ENCODE measurements around the gene ANO10. TPM values are rescaled to one million over a fixed set of nuclear protein-coding genes. Genes with fewer than 3 reads are reported as not detected.
"Not testable (repeated sequence)": the region's sequence is repeated elsewhere in the genome, so short reads cannot be mapped to it uniquely, and the experiment has no call there.

The ANO10 gene
- total RNA-seq, 1 experiment from 2014 or later: 23.7 TPM

- TF ChIP-seq EZH2 (IDR thresholded peaks at IDR 0.05; ENCODE audit: low read length, unreplicated experiment) (no peak), EZH2phosphoT487 (IDR thresholded peaks at IDR 0.05; ENCODE audit: borderline replicate concordance, low read length) (no peak)
- TF ChIP-seq, protein P1, sequence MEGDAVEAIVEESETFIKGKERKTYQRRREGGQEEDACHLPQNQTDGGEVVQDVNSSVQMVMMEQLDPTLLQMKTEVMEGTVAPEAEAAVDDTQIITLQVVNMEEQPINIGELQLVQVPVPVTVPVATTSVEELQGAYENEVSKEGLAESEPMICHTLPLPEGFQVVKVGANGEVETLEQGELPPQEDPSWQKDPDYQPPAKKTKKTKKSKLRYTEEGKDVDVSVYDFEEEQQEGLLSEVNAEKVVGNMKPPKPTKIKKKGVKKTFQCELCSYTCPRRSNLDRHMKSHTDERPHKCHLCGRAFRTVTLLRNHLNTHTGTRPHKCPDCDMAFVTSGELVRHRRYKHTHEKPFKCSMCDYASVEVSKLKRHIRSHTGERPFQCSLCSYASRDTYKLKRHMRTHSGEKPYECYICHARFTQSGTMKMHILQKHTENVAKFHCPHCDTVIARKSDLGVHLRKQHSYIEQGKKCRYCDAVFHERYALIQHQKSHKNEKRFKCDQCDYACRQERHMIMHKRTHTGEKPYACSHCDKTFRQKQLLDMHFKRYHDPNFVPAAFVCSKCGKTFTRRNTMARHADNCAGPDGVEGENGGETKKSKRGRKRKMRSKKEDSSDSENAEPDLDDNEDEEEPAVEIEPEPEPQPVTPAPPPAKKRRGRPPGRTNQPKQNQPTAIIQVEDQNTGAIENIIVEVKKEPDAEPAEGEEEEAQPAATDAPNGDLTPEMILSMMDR (conservative IDR thresholded peaks at IDR 0.05; ENCODE audit: low read depth, low read length): no peak
- BruUV-seq (replicated peaks): no TSS peak
- H3K9me3 ChIP-seq (ENCODE audit: low read length): no peaks in the 10 kb centered on the region
- no peak for ATAC-seq
- H3K9ac ChIP-seq (ENCODE audit: low read length): no peak overlapping the region
- H2AFZ ChIP-seq (ENCODE audit: low read length): no peak overlapping the region
- no peak for DNase-seq
- intact Hi-C loops (cut with micrococcal nuclease): no loop called here
- no peaks in the 10 kb centered on the region for H3K4me1 ChIP-seq (ENCODE audit: insufficient read depth, low read length)
- no peaks in the 10 kb centered on the region for H3K79me2 ChIP-seq (ENCODE audit: low read length)
- POLR2A ChIA-PET (ENCODE audit: unreplicated experiment): no interaction called here
- no peak overlapping the region for H3K27ac ChIP-seq (ENCODE audit: low read length)
- no peaks in the 10 kb centered on the region for H3K36me3 ChIP-seq (ENCODE audit: low read depth, low read length)
- H3K9me2 ChIP-seq (replicated peaks; ENCODE audit: low read length): no peaks in the 10 kb centered on the region
- H3F3A ChIP-seq (ENCODE audit: low read length, unreplicated experiment): no peaks in the 10 kb centered on the region
- H3K27me3 ChIP-seq (ENCODE audit: low read length): no peaks in the 10 kb centered on the region
- no peak overlapping the region for H3K4me3 ChIP-seq (ENCODE audit: low read length)
- H4K20me1 ChIP-seq (ENCODE audit: low read length): no peaks in the 10 kb centered on the region
- CTCF ChIA-PET: no interaction called here
- no peak overlapping the region for H3K4me2 ChIP-seq (ENCODE audit: low read length)
Observed at GRCh38 chr3:43485931-43486330, 135.9 kb downstream of the ANO10 start.

DNA sequence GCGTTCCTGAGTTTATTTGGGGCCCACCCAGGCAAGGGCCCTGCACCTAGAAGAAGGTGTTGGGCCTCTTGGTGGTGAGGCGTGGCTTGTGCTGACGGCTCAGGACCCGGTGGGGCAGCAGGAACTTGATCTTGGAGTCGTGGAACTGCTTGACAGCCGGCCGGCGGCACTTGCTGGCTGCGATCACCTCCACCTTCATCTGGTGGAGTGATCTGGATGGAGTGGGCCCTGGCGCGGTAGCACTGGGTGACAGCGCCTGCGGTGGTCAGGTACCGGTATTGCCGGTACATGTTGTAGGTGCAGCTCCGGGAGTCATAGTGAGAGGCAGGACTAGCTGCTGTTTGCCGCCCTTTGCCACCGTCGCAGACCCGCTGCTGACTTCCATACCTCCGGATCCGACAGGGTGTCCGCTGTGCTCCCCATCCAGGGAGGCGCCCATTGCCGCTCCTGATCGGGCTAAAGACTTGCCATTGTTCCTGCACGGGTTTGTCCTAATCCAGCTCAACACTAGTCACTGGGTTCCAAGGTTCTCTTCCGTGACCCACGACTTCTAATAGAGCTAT lies 136.8 kb downstream of the ANO10 start:
- ATAC-seq (no peak), DNase-seq (no peak)
- H3K9ac ChIP-seq (ENCODE audit: low read length): no peak overlapping the region
- H3K9me2 ChIP-seq (replicated peaks; ENCODE audit: low read length): no peaks in the 10 kb centered on the region
- H3K27ac ChIP-seq (ENCODE audit: low read length): no peak overlapping the region
- no peaks in the 10 kb centered on the region for H3K4me1 ChIP-seq (ENCODE audit: insufficient read depth, low read length)
- no peaks in the 10 kb centered on the region for H3F3A ChIP-seq (ENCODE audit: low read length, unreplicated experiment)
- ChIA-PET CTCF (no interaction called here), POLR2A (ENCODE audit: unreplicated experiment) (no interaction called here)
- no peaks in the 10 kb centered on the region for H3K79me2 ChIP-seq (ENCODE audit: low read length)
- no TSS peak for BruUV-seq (replicated peaks)
- no peaks in the 10 kb centered on the region for H3K36me3 ChIP-seq (ENCODE audit: low read depth, low read length)
- no peak overlapping the region for H3K4me3 ChIP-seq (ENCODE audit: low read length)
- H3K9me3 ChIP-seq (ENCODE audit: low read length): no peaks in the 10 kb centered on the region
- H2AFZ ChIP-seq (ENCODE audit: low read length): no peak overlapping the region
- TF ChIP-seq EZH2 (IDR thresholded peaks at IDR 0.05; ENCODE audit: low read length, unreplicated experiment) (no peak), EZH2phosphoT487 (IDR thresholded peaks at IDR 0.05; ENCODE audit: borderline replicate concordance, low read length) (no peak)
- TF ChIP-seq, protein P1 (conservative IDR thresholded peaks at IDR 0.05; ENCODE audit: low read depth, low read length): no peak
- no peaks in the 10 kb centered on the region for H4K20me1 ChIP-seq (ENCODE audit: low read length)
- no peaks in the 10 kb centered on the region for H3K27me3 ChIP-seq (ENCODE audit: low read length)
- intact Hi-C loops (cut with micrococcal nuclease): no loop called here
- no peak overlapping the region for H3K4me2 ChIP-seq (ENCODE audit: low read length)

DNA sequence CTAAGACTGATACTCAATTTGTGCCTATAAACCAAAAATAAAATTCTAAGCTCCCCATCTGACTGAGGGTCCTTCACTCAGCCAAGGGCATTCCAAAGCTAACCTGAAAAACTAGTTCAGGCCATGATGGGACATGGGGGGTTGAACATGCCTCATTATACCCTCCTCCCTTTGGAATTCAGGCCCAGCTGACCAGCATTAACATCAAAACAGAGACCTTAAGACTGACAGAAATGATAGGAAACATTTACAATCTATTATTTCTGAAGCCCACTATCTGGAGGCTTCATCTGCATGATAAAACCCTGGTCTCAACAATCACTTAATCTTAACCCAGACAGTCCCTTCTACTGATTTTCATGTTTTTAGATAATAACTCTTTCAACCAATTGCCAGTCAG lies 140.4 kb downstream of the ANO10 start:
- no peaks in the 10 kb centered on the region for H4K20me1 ChIP-seq (ENCODE audit: low read length)
- CTCF ChIA-PET: no interaction called here
- TF ChIP-seq, protein P1 (conservative IDR thresholded peaks at IDR 0.05; ENCODE audit: low read depth, low read length): no peak
- no peaks in the 10 kb centered on the region for H3K9me2 ChIP-seq (replicated peaks; ENCODE audit: low read length)
- POLR2A ChIA-PET (ENCODE audit: unreplicated experiment): no interaction called here
- no peak overlapping the region for H2AFZ ChIP-seq (ENCODE audit: low read length)
- intact Hi-C loops (cut with micrococcal nuclease): no loop called here
- DNase-seq: no peak
- no peak overlapping the region for H3K4me2 ChIP-seq (ENCODE audit: low read length)
- no peaks in the 10 kb centered on the region for H3K27me3 ChIP-seq (ENCODE audit: low read length)
- H3K27ac ChIP-seq (ENCODE audit: low read length): no peak overlapping the region
- H3K9ac ChIP-seq (ENCODE audit: low read length): no peak overlapping the region
- ATAC-seq: no peak
- no peaks in the 10 kb centered on the region for H3K9me3 ChIP-seq (ENCODE audit: low read length)
- H3K4me1 ChIP-seq (ENCODE audit: insufficient read depth, low read length): no peaks in the 10 kb centered on the region
- BruUV-seq (replicated peaks): no TSS peak
- H3K4me3 ChIP-seq (ENCODE audit: low read length): no peak overlapping the region
- no peaks in the 10 kb centered on the region for H3F3A ChIP-seq (ENCODE audit: low read length, unreplicated experiment)
- no peaks in the 10 kb centered on the region for H3K79me2 ChIP-seq (ENCODE audit: low read length)
- H3K36me3 ChIP-seq (ENCODE audit: low read depth, low read length): no peaks in the 10 kb centered on the region

- H3F3A ChIP-seq (ENCODE audit: low read length, unreplicated experiment); H3K9me2 ChIP-seq (replicated peaks; ENCODE audit: low read length); H3K4me1 ChIP-seq (ENCODE audit: insufficient read depth, low read length); POLR2A ChIA-PET (ENCODE audit: unreplicated experiment); H3K36me3 ChIP-seq (ENCODE audit: low read depth, low read length); ATAC-seq; BruUV-seq (replicated peaks); H2AFZ ChIP-seq (ENCODE audit: low read length); intact Hi-C loops (cut with micrococcal nuclease); H3K4me2 ChIP-seq (ENCODE audit: low read length); H3K9ac ChIP-seq (ENCODE audit: low read length); DNase-seq; H3K4me3 ChIP-seq (ENCODE audit: low read length); H3K27ac ChIP-seq (ENCODE audit: low read length); H3K79me2 ChIP-seq (ENCODE audit: low read length); H4K20me1 ChIP-seq (ENCODE audit: low read length); H3K9me3 ChIP-seq (ENCODE audit: low read length); H3K27me3 ChIP-seq (ENCODE audit: low read length): not testable (repeated sequence)
- CTCF ChIA-PET: interaction anchor here (0.6 kb wide), 1 partner anchor 213 kb away, joined by 3 read pairs; no protein-coding TSS in a partner anchor
Observed at GRCh38 chr3:43478839-43479238, 143.0 kb downstream of the ANO10 start.
